ENCODE data around the gene FBXO42. TPM values are rescaled to one million over a fixed set of nuclear protein-coding genes. Genes with fewer than 3 reads are reported as not detected.

The FBXO42 gene
- total and polyA plus RNA-seq, 2 donors (not counting 1 experiment from before 2014, with no cell fraction given) = 10.4 to 13.5 TPM

DNA sequence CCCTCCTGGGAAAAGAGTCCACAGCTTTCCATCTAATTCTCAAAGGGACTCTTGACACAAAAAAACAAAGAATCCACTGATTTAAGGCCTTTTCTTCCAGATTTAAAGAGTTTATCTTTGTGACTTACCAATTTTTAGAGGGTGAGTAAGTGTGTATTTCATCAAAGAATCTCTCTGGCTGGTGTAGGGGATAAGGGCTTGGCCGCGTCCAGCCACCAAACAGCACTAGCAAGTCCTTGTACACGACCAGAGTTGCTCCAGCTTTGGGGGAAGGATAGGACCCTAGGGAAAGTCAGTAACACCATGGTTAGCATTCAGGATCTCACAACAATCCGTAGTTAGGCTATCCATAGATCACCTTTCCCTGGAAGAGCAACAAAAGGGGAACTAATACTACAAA, 95.8 kb downstream of the FBXO42 start:
- H3K4me1 ChIP-seq (ENCODE audit: control insufficient read depth, extremely low read depth, insufficient read depth, low read length) = peaks cover 2% of the 10 kb centered on the region
- no peak overlapping the region for H3K9ac ChIP-seq (ENCODE audit: insufficient read depth, low read length)
- DNase-seq (ENCODE audit: low read depth in 2 of 2) = no peak
- no peaks in the 10 kb centered on the region for H3K79me2 ChIP-seq (ENCODE audit: control insufficient read depth, insufficient read depth, low read length)
- H3K36me3 ChIP-seq (ENCODE audit: control insufficient read depth, insufficient read depth, low read length) = peaks cover 2% of the 10 kb centered on the region
- no peaks in the 10 kb centered on the region for H4K20me1 ChIP-seq (ENCODE audit: control insufficient read depth, extremely low read depth, insufficient read depth, low read length)
- no peak overlapping the region for H3K4me2 ChIP-seq (ENCODE audit: extremely low read depth, insufficient read depth, low read length)
- no peak for TF ChIP-seq EZH2 (IDR thresholded peaks at IDR 0.05; ENCODE audit: low read length, missing control alignments)
- TF ChIP-seq, protein P1, sequence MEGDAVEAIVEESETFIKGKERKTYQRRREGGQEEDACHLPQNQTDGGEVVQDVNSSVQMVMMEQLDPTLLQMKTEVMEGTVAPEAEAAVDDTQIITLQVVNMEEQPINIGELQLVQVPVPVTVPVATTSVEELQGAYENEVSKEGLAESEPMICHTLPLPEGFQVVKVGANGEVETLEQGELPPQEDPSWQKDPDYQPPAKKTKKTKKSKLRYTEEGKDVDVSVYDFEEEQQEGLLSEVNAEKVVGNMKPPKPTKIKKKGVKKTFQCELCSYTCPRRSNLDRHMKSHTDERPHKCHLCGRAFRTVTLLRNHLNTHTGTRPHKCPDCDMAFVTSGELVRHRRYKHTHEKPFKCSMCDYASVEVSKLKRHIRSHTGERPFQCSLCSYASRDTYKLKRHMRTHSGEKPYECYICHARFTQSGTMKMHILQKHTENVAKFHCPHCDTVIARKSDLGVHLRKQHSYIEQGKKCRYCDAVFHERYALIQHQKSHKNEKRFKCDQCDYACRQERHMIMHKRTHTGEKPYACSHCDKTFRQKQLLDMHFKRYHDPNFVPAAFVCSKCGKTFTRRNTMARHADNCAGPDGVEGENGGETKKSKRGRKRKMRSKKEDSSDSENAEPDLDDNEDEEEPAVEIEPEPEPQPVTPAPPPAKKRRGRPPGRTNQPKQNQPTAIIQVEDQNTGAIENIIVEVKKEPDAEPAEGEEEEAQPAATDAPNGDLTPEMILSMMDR (conservative IDR thresholded peaks at IDR 0.05 in 1 of 2, IDR thresholded peaks at IDR 0.05 in 1 of 2; ENCODE audit: low read depth in 1 of 2, low read length in 2 of 2) = no peak
- no peak overlapping the region for H2AFZ ChIP-seq (ENCODE audit: low read length)
- no peak overlapping the region for H3K4me3 ChIP-seq (replicated peaks in 1 of 4; ENCODE audit: control extremely low read depth in 1 of 4, insufficient read depth in 1 of 4, low read depth in 3 of 4, low read length in 4 of 4)
- no peak overlapping the region for H3K27ac ChIP-seq (ENCODE audit: insufficient read depth, low read length)
- no peaks in the 10 kb centered on the region for H3K27me3 ChIP-seq (ENCODE audit: control insufficient read depth, insufficient read depth, low read length)
- H3K9me3 ChIP-seq (ENCODE audit: control insufficient read depth, insufficient read depth, low read depth, low read length) = no peaks in the 10 kb centered on the region

GRCh38 chr1:16254263-16254928, 97.9 kb downstream of the FBXO42 start:
- no peak overlapping the region for H3K27ac ChIP-seq (ENCODE audit: insufficient read depth, low read length)
- no peak overlapping the region for H3K4me2 ChIP-seq (ENCODE audit: extremely low read depth, insufficient read depth, low read length)
- H3K27me3 ChIP-seq (ENCODE audit: control insufficient read depth, insufficient read depth, low read length) = no peaks in the 10 kb centered on the region

GRCh38 chr1:16253332-16253922, 98.9 kb downstream of the FBXO42 start:
- Histone ChIP-seq H3K9me3 (ENCODE audit: control insufficient read depth, insufficient read depth, low read depth, low read length) (no peaks in the 10 kb centered on the region), H3K79me2 (ENCODE audit: control insufficient read depth, insufficient read depth, low read length) (no peaks in the 10 kb centered on the region), H3K27me3 (ENCODE audit: control insufficient read depth, insufficient read depth, low read length) (no peaks in the 10 kb centered on the region), H4K20me1 (ENCODE audit: control insufficient read depth, extremely low read depth, insufficient read depth, low read length) (no peaks in the 10 kb centered on the region), H3K4me1 (ENCODE audit: control insufficient read depth, extremely low read depth, insufficient read depth, low read length) (peaks cover 13% of the 10 kb centered on the region), H3K4me2 (ENCODE audit: extremely low read depth, insufficient read depth, low read length) (no peak overlapping the region), H3K9ac (ENCODE audit: insufficient read depth, low read length) (no peak overlapping the region), H2AFZ (ENCODE audit: low read length) (no peak overlapping the region), H3K4me3 (replicated peaks in 1 of 4; ENCODE audit: control extremely low read depth in 1 of 4, insufficient read depth in 1 of 4, low read depth in 3 of 4, low read length in 4 of 4) (no peak overlapping the region), H3K27ac (ENCODE audit: insufficient read depth, low read length) (no peak overlapping the region), H3K36me3 (ENCODE audit: control insufficient read depth, insufficient read depth, low read length) (peaks cover 2% of the 10 kb centered on the region)
- no peak for DNase-seq (ENCODE audit: low read depth in 2 of 2)
- TF ChIP-seq EZH2 (IDR thresholded peaks at IDR 0.05; ENCODE audit: low read length, missing control alignments) = no peak
- TF ChIP-seq, protein P1 (conservative IDR thresholded peaks at IDR 0.05 in 1 of 2, IDR thresholded peaks at IDR 0.05 in 1 of 2; ENCODE audit: low read depth in 1 of 2, low read length in 2 of 2) = no peak

More at GRCh38 chr1:16254263-16254928, 97.9 kb downstream of the FBXO42 start:
- Histone ChIP-seq H3K79me2 (ENCODE audit: control insufficient read depth, insufficient read depth, low read length) (no peaks in the 10 kb centered on the region), H4K20me1 (ENCODE audit: control insufficient read depth, extremely low read depth, insufficient read depth, low read length) (no peaks in the 10 kb centered on the region), H3K9me3 (ENCODE audit: control insufficient read depth, insufficient read depth, low read depth, low read length) (no peaks in the 10 kb centered on the region), H2AFZ (ENCODE audit: low read length) (no peak overlapping the region), H3K4me1 (ENCODE audit: control insufficient read depth, extremely low read depth, insufficient read depth, low read length) (peaks cover 6% of the 10 kb centered on the region), H3K4me3 (replicated peaks in 1 of 4; ENCODE audit: control extremely low read depth in 1 of 4, insufficient read depth in 1 of 4, low read depth in 3 of 4, low read length in 4 of 4) (no peak overlapping the region), H3K36me3 (ENCODE audit: control insufficient read depth, insufficient read depth, low read length) (peaks cover 2% of the 10 kb centered on the region), H3K9ac (ENCODE audit: insufficient read depth, low read length) (no peak overlapping the region)
- TF ChIP-seq EZH2 (IDR thresholded peaks at IDR 0.05; ENCODE audit: low read length, missing control alignments) = no peak
- TF ChIP-seq, protein P1 (conservative IDR thresholded peaks at IDR 0.05 in 1 of 2, IDR thresholded peaks at IDR 0.05 in 1 of 2; ENCODE audit: low read depth in 1 of 2, low read length in 2 of 2) = no peak
- peak in 1 of 2 donors; percentile 76 for DNase-seq (ENCODE audit: low read depth in 2 of 2)
